Astrocyte (in vitro differentiated cells and primary cell): Measurements from ENCODE around the gene GPR137B.

Source experiments
- EZH2 ChIP-seq: IDR thresholded peaks from 2 replicates; pipeline ENCODE4 v1.6.1; 2012; ENCODE audit warnings: mild to moderate bottlenecking, low read length, inconsistent platforms; ENCODE audit not compliant: insufficient read depth
- TF ChIP-seq, protein P1 (sequence below): IDR thresholded peaks from 2 replicates; pipeline ENCODE4 v1.5.1; 2011; ENCODE audit warnings: low read depth, mild to moderate bottlenecking, inconsistent platforms, low read length, moderate library complexity; ENCODE audit not compliant: insufficient read depth

- TF ChIP-seq, protein P1, sequence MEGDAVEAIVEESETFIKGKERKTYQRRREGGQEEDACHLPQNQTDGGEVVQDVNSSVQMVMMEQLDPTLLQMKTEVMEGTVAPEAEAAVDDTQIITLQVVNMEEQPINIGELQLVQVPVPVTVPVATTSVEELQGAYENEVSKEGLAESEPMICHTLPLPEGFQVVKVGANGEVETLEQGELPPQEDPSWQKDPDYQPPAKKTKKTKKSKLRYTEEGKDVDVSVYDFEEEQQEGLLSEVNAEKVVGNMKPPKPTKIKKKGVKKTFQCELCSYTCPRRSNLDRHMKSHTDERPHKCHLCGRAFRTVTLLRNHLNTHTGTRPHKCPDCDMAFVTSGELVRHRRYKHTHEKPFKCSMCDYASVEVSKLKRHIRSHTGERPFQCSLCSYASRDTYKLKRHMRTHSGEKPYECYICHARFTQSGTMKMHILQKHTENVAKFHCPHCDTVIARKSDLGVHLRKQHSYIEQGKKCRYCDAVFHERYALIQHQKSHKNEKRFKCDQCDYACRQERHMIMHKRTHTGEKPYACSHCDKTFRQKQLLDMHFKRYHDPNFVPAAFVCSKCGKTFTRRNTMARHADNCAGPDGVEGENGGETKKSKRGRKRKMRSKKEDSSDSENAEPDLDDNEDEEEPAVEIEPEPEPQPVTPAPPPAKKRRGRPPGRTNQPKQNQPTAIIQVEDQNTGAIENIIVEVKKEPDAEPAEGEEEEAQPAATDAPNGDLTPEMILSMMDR: peak; percentile 85
- no peak for TF ChIP-seq EZH2
Measured at GRCh38 chr1:236103646-236104218, 38.6 kb upstream of the GPR137B start.
